Measurements from ENCODE around the gene SPAG16. TPM values are rescaled to one million over a fixed set of nuclear protein-coding genes. Genes with fewer than 3 reads are reported as not detected.

SPAG16 gene
- total and polyA plus RNA-seq, 2 experiments from 2014 or later, result 28.9 to 30.7 TPM

DNA sequence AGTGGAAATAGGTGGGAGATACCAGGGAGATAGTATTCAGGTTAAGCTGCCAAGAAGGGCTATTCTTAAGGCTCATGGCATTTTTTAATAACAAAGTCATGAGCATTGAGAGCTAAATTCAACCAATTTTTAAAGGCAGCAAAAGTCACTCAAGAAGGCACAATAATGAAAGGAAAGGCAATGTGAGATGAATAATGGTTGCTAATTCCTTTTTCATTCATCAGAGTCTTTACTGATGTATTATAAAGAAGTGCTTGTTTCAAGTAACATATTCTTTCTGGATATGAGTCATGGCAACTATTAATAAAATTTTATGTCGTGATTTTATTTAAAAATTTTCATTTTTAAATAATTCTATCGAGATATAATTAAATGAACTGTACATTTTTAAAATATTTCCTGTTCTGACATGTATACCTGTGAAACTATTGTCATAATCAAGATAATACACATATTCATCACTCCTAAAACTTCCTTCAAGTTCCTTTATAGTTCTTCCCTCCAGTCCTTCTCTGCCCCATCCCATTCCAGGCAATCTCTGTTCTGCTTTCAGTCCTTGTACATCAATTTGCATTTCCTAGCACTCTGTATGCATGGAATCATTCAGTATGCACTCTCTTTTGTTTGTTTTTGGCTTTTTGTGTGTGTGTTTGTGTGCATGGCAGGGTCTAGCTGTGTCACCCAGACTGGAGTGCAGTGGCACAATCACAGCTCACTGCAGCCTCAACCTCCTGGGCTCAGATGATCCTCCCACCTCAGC is 1167.4 kb downstream of the SPAG16 start:
- H3K79me2 ChIP-seq (ENCODE audit: insufficient read depth), result no peaks in the 10 kb centered on the region
- no peaks in the 10 kb centered on the region for H4K20me1 ChIP-seq (ENCODE audit: insufficient read depth)
- no peaks in the 10 kb centered on the region for H3K4me1 ChIP-seq (ENCODE audit: insufficient read depth)
- no peaks in the 10 kb centered on the region for H3K36me3 ChIP-seq (ENCODE audit: low read depth)
- H3K27me3 ChIP-seq (replicated peaks; ENCODE audit: insufficient read depth), result no peaks in the 10 kb centered on the region
- H3K9me2 ChIP-seq (ENCODE audit: insufficient read depth), result no peaks in the 10 kb centered on the region
- DNase-seq, result no peak
- no peak overlapping the region for H3K4me3 ChIP-seq
- no peaks in the 10 kb centered on the region for H3F3A ChIP-seq (ENCODE audit: insufficient read depth)
- no peak overlapping the region for H2AFZ ChIP-seq
- no peak overlapping the region for H3K9ac ChIP-seq
- WGBS, 2 experiments (ENCODE audit: low coverage in 1 of 2, low lambda C conversion rate in 2 of 2, missing lambda C conversion rate in 2 of 2), result 2 to 4% methylated on average over 2 of the region's 2 CpGs
- no peaks in the 10 kb centered on the region for H3K9me3 ChIP-seq (ENCODE audit: low read depth)
- TF ChIP-seq EZH2 (IDR thresholded peaks at IDR 0.05; ENCODE audit: insufficient read depth, poor library complexity, severe bottlenecking), result no peak
- TF ChIP-seq EZH2phosphoT487 (IDR thresholded peaks at IDR 0.05; ENCODE audit: insufficient read depth, low read depth), result no peak
- no peak overlapping the region for H3K27ac ChIP-seq
- in situ Hi-C loops (cut with MboI), result no loop called here
- no peak overlapping the region for H3K4me2 ChIP-seq (ENCODE audit: unreplicated experiment)

Small RNA genes within 50 kb of the gene (microRNA-seq; reads per million reads assigned to microRNA genes)
- not detected for gene MIR4438 (ENCODE audit: borderline number of aligned reads)

Small RNA genes within 50 kb of the gene (small RNA-seq; reads per million reads assigned to genes)
- not detected for gene MIR4438 (ENCODE audit: low read depth, low replicate concordance)

Other genes with a start within 250 kb of the SPAG16 start
- gene IKZF2, start 132.9 kb upstream of the SPAG16 start, total RNA-seq (2014; rRNA removed; shearing (Covaris generic)), result 13.5 and 19.6 TPM in 2 replicates
- 1.6 and 3.4 TPM in 2 replicates for gene IKZF2, start 132.9 kb upstream of the SPAG16 start, polyA plus RNA-seq (2016; fragmentation: Nextera tagmentation; extraction: Ambion mirVana)

Data from GM23248 (cell line).